Endothelial cell of umbilical vein (primary cell): Measurements from ENCODE around the gene SAAL1. TPM values are rescaled to one million over a fixed set of nuclear protein-coding genes. Genes with fewer than 3 reads are reported as not detected.

ENCODE experiments used
- BruUV-seq: library from RNA; stranded (reverse); fragments of 400-500 nt; replicated peaks from 2 replicates; lab custom pipeline; 2021; lab: Mats Ljungman, UMichigan
- CTCF ChIA-PET: fragments of 300-600, 350-600 bp; sonication (Branson Sonifier 250); formaldehyde crosslinking; loops from one replicate; lab custom pipeline; 2021; ENCODE audit warnings: antibody characterized with exemption, inconsistent platforms; lab: Charles Lee
- POLR2A ChIA-PET: fragments of 300-600, 350-600 bp; sonication (Branson Sonifier 250); formaldehyde crosslinking; loops from one replicate; lab custom pipeline; 2021; ENCODE audit warnings: antibody characterized with exemption, inconsistent platforms; lab: Charles Lee
- DNase-seq: peaks from one replicate; pipeline ENCODE4 v3.0.0-alpha.2; 2011; ENCODE audit warnings: low read depth, low spot score
- FAIRE-seq: peaks from 2 replicates; lab custom pipeline; 2011; peaks lifted over from hg19 to GRCh38; lab: Jason Lieb, UNC
- H2AFZ ChIP-seq: 2 replicates; pipeline ENCODE4 v1.6.0; 2012; ENCODE audit warnings: low read depth, low read length, control low read depth, inconsistent platforms
- H3K27ac ChIP-seq: 2 replicates; pipeline ENCODE4 v1.5.1; 2011; ENCODE audit warnings: low read depth, mild to moderate bottlenecking, control low read depth, low read length, moderate library complexity; ENCODE audit not compliant: insufficient read depth
- H3K27me3 ChIP-seq, 2 experiments: 2 replicates each; pipeline versions ENCODE4 v1.6.0 to v1.6.1; 2011; ENCODE audit warnings: low read length in 2 of 2, mixed read lengths in 1 of 2; ENCODE audit not compliant: control insufficient read depth in 2 of 2, insufficient read depth in 2 of 2
- H3K36me3 ChIP-seq, 2 experiments: 2 replicates in 1 of 2; 3 replicates in 1 of 2; pipeline ENCODE4 v1.5.1; 2011; ENCODE audit warnings: low read length in 2 of 2, mild to moderate bottlenecking in 1 of 2, moderate library complexity in 1 of 2; ENCODE audit not compliant: control insufficient read depth in 2 of 2, insufficient read depth in 2 of 2; ENCODE audit errors: extremely low read depth in 1 of 2
- H3K4me1 ChIP-seq: 3 replicates; pipeline ENCODE4 v1.5.1; 2011; ENCODE audit warnings: mild to moderate bottlenecking, low read length; ENCODE audit not compliant: control insufficient read depth, insufficient read depth; ENCODE audit errors: extremely low read depth
- H3K4me2 ChIP-seq: 2 replicates; pipeline ENCODE4 v1.6.1; 2011; ENCODE audit warnings: low read length, control low read depth, mixed read lengths; ENCODE audit not compliant: insufficient read depth
- H3K4me3 ChIP-seq, 3 experiments: fragments of 200-600 bp in 1 of 3; sonication (generic), shearing (Covaris generic) in 1 of 3; replicated peaks in 1 of 3; 2 replicates each; pipeline ENCODE4 v1.5.1; 2011 to 2016; ENCODE audit warnings: control low read depth in 3 of 3, low read length in 3 of 3, mild to moderate bottlenecking in 2 of 3, inconsistent platforms in 1 of 3, low read depth in 1 of 3, moderate library complexity in 1 of 3; ENCODE audit not compliant: insufficient read depth in 1 of 3
- H3K79me2 ChIP-seq: 2 replicates; pipeline ENCODE4 v1.6.0; 2012; ENCODE audit warnings: low read length, inconsistent platforms; ENCODE audit not compliant: control insufficient read depth, insufficient read depth
- H3K9ac ChIP-seq: replicated peaks from 2 replicates; pipeline ENCODE3; 2011; ENCODE audit warnings: low read length, control low read depth; ENCODE audit not compliant: insufficient read depth; ENCODE audit errors: extremely low read depth
- H3K9me1 ChIP-seq: replicated peaks from 3 replicates; pipeline ENCODE4 v1.6.0; 2011; ENCODE audit warnings: mild to moderate bottlenecking, low read length; ENCODE audit not compliant: control insufficient read depth, insufficient read depth; ENCODE audit errors: extremely low read depth
- H3K9me3 ChIP-seq: replicated peaks from 2 replicates; pipeline ENCODE4 v1.5.1; 2012; ENCODE audit warnings: low read length, inconsistent platforms; ENCODE audit not compliant: control insufficient read depth, insufficient read depth
- H4K20me1 ChIP-seq: replicated peaks from 2 replicates; pipeline ENCODE3; 2011; ENCODE audit warnings: mild to moderate bottlenecking, low read length; ENCODE audit not compliant: control insufficient read depth, insufficient read depth; ENCODE audit errors: extremely low read depth
- EZH2 ChIP-seq: IDR thresholded peaks from 2 replicates; pipeline ENCODE4 v1.6.1; 2012; ENCODE audit warnings: borderline replicate concordance, low read depth, mild to moderate bottlenecking, moderate library complexity, low read length, inconsistent platforms; ENCODE audit not compliant: severe bottlenecking
- FOS ChIP-seq: IDR thresholded peaks from 2 replicates; pipeline ENCODE4 v1.6.1; 2011; ENCODE audit warnings: mild to moderate bottlenecking, low read length, moderate library complexity, borderline replicate concordance; ENCODE audit not compliant: insufficient read depth
- GATA2 ChIP-seq: IDR thresholded peaks from 2 replicates; pipeline ENCODE4 v1.7.0; 2011; ENCODE audit warnings: low read depth, mild to moderate bottlenecking, moderate library complexity, mixed read lengths, low read length; ENCODE audit not compliant: insufficient read length, insufficient read depth
- JUN ChIP-seq: IDR thresholded peaks from 2 replicates; pipeline ENCODE4 v1.6.1; 2011; ENCODE audit warnings: borderline replicate concordance, low read depth; ENCODE audit not compliant: insufficient read length, insufficient read depth
- MAX ChIP-seq: IDR thresholded peaks from 2 replicates; pipeline ENCODE4 v1.6.1; 2011; ENCODE audit not compliant: insufficient read depth, insufficient read length
- MYC ChIP-seq: IDR thresholded peaks from one replicate; pipeline ENCODE4 v1.6.1; 2011; ENCODE audit warnings: mild to moderate bottlenecking, low read depth, low read length
- POLR2A ChIP-seq: IDR thresholded peaks from 2 replicates; pipeline ENCODE4 v1.6.1; 2012; ENCODE audit warnings: low read depth, mild to moderate bottlenecking, control low read depth, low read length
- POLR2AphosphoS5 ChIP-seq: IDR thresholded peaks from 2 replicates; pipeline ENCODE4 v1.6.1; 2012; ENCODE audit warnings: low read depth, mild to moderate bottlenecking, control low read depth, low read length, moderate library complexity; ENCODE audit not compliant: insufficient read depth
- dilution Hi-C: fragments of 300-500 bp; cut with MboI; formaldehyde crosslinking; loops from one replicate; pipeline ENCODE4 v1.15.0; 2019; ENCODE audit warnings: low sequenced_read_pairs; ENCODE audit not compliant: extremely low pct_ligation_motif_present
- intact Hi-C: fragments of 100-400 bp; cut with micrococcal nuclease; formaldehyde crosslinking; loops from one replicate; pipeline ENCODE4 v1.10.0; 2022
- polyA plus RNA-seq, 4 experiments: library from polyadenylated mRNA; depleted of rRNA in 3 of 4; stranded (reverse) in 3 of 4; unstranded in 1 of 4; fragments of >200 nt; gene quantifications; 2 replicates each; pipeline versions ENCODE4 v1.2.1 to v1.2.3, GENCODE V29; 2011 to 2012; ENCODE audit warnings: missing spikeins in 1 of 4
- total RNA-seq: library from RNA; stranded (reverse); gene quantifications from 2 replicates; pipeline ENCODE4 v1.2.3, GENCODE V29; 2021
- TF ChIP-seq, protein P1 (sequence below), 2 donors: IDR thresholded peaks; 1 replicate in 1 of 2; 2 replicates in 1 of 2; pipeline ENCODE4 v1.5.1; 2011; ENCODE audit warnings: low read length in 2 of 2, mild to moderate bottlenecking in 2 of 2, moderate library complexity in 2 of 2, control low read depth in 1 of 2, inconsistent platforms in 1 of 2, low read depth in 1 of 2; ENCODE audit not compliant: insufficient read depth in 1 of 2; ENCODE audit errors: extremely low read depth in 1 of 2

Gene SAAL1
- total and polyA plus RNA-seq, 2 donors (not counting 3 experiments of a cell fraction or from before 2014, with no cell fraction given), result 9.5 to 22.1 TPM

DNA sequence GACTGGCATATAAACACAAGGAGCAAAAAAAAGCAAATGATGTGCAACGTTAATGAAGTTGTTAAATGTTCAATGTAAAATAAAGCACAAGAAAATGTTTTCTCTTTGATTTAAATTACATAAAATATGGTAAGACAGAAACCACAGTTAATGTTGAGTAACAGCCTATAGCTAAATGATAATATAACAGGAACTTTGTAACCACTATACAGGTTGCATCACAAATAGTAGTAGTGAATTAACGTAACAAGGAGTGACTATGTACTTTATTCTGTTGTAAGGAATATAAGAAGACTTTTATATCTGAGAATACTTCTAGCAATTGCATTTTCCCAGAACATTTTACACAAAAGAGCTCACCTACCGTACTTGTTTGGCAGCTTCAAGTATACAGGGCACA lies 16.9 kb downstream of the SAAL1 start:
- Histone ChIP-seq H3K9me3 (no peaks in the 10 kb centered on the region), H3K79me2 (no peaks in the 10 kb centered on the region), H3K27me3 (no peaks in the 10 kb centered on the region), H3K9ac (no peak overlapping the region), H4K20me1 (no peaks in the 10 kb centered on the region), H2AFZ (no peak overlapping the region), H3K4me1 (no peaks in the 10 kb centered on the region), H3K36me3 (peaks cover 5 to 16% of the 10 kb centered on the region in 2 experiments), H3K4me2 (no peak overlapping the region), H3K4me3 (no peak overlapping the region), H3K9me1 (no peaks in the 10 kb centered on the region), H3K27ac (no peak overlapping the region)
- TF ChIP-seq JUN (no peak), GATA2 (no peak), MAX (no peak), POLR2AphosphoS5 (no peak), MYC (no peak), POLR2A (no peak), FOS (no peak), EZH2 (no peak)
- TF ChIP-seq, protein P1, sequence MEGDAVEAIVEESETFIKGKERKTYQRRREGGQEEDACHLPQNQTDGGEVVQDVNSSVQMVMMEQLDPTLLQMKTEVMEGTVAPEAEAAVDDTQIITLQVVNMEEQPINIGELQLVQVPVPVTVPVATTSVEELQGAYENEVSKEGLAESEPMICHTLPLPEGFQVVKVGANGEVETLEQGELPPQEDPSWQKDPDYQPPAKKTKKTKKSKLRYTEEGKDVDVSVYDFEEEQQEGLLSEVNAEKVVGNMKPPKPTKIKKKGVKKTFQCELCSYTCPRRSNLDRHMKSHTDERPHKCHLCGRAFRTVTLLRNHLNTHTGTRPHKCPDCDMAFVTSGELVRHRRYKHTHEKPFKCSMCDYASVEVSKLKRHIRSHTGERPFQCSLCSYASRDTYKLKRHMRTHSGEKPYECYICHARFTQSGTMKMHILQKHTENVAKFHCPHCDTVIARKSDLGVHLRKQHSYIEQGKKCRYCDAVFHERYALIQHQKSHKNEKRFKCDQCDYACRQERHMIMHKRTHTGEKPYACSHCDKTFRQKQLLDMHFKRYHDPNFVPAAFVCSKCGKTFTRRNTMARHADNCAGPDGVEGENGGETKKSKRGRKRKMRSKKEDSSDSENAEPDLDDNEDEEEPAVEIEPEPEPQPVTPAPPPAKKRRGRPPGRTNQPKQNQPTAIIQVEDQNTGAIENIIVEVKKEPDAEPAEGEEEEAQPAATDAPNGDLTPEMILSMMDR (IDR thresholded peaks at IDR 0.05; ENCODE audit: extremely low read depth in 1 of 2, insufficient read depth in 1 of 2, low read depth in 1 of 2, low read length in 2 of 2), result no peak
- ChIA-PET CTCF (interaction anchor here (1.3 to 1.4 kb wide), 2 partner anchors 8 to 14 kb away, joined by 3 to 7 read pairs; no protein-coding TSS in a partner anchor), POLR2A (no interaction called here)
- DNase-seq, result no peak
- intact Hi-C loops, result no loop called here
- dilution Hi-C loops, result no loop called here
- no peak for FAIRE-seq
- BruUV-seq, result no TSS peak
